B cell (primary cell): ENCODE results near the gene AFAP1L1. TPM values are rescaled to one million over a fixed set of nuclear protein-coding genes. Genes with fewer than 3 reads are reported as not detected.
A peak's percentile ranks its signal among the peaks of the same experiment; 100 is the strongest.

ENCODE experiments used
- ATAC-seq: fragments of 200-7000 bp; cut with Tn5 transposase; one replicate; pipeline ENCODE4 v1.10.0; 2021; ENCODE audit warnings: low read depth, mild to moderate bottlenecking, moderate number of reproducible peaks, moderate library complexity
- CTCF ChIA-PET: fragments of 350-600 bp; sonication (Branson Sonifier 250); formaldehyde crosslinking; loops from one replicate; lab custom pipeline; 2021; ENCODE audit warnings: antibody characterized with exemption, inconsistent platforms; lab: Charles Lee
- POLR2A ChIA-PET: fragments of 350-600 bp; sonication (Branson Sonifier 250); formaldehyde crosslinking; loops from one replicate; lab custom pipeline; 2021; ENCODE audit warnings: antibody characterized with exemption; lab: Charles Lee
- DNase-seq: peaks from one replicate; pipeline ENCODE4 v3.0.0; 2013
- H2AFZ ChIP-seq: 2 replicates; pipeline ENCODE4 v1.6.1; 2012; ENCODE audit warnings: mild to moderate bottlenecking, low read depth, low read length; ENCODE audit not compliant: insufficient read depth, poor library complexity, severe bottlenecking
- H3K27ac ChIP-seq, 2 donors: 1 replicate in 1 of 2; 2 replicates in 1 of 2; pipeline ENCODE4 v1.5.1; 2012 to 2013; ENCODE audit warnings: low read length in 2 of 2, mild to moderate bottlenecking in 2 of 2, moderate library complexity in 1 of 2
- H3K27me3 ChIP-seq, 4 experiments: fragments of 200-600 bp in 1 of 4; sonication (generic) in 1 of 4; replicated peaks in 1 of 4; 1 replicate in 2 of 4; 2 replicates in 2 of 4; pipeline versions ENCODE4 v1.6.1 to v1.7.0; 2013 to 2016; ENCODE audit warnings: low read length in 3 of 4, mild to moderate bottlenecking in 2 of 4, mixed read lengths in 1 of 4, moderate library complexity in 1 of 4; ENCODE audit not compliant: insufficient read depth in 4 of 4, control insufficient read depth in 3 of 4; ENCODE audit errors: control extremely low read depth in 1 of 4
- H3K36me3 ChIP-seq, 2 experiments: replicated peaks in 1 of 2; 1 replicate in 1 of 2; 2 replicates in 1 of 2; pipeline versions ENCODE4 v1.6.1 to v1.7.1; 2013; ENCODE audit warnings: low read length in 1 of 2; ENCODE audit not compliant: insufficient read depth in 2 of 2, control insufficient read depth in 1 of 2; ENCODE audit errors: control extremely low read depth in 1 of 2, extremely low read depth in 1 of 2
- H3K4me1 ChIP-seq, 2 donors: fragments of 200-600 bp in 1 of 2; sonication (generic) in 1 of 2; 1 replicate in 1 of 2; 2 replicates in 1 of 2; pipeline versions ENCODE4 v1.5.1 to v1.6.1; 2013 to 2017; ENCODE audit warnings: low read length in 2 of 2; ENCODE audit not compliant: control insufficient read depth in 2 of 2, insufficient read depth in 2 of 2
- H3K4me2 ChIP-seq: replicated peaks from 2 replicates; pipeline ENCODE3; 2012; ENCODE audit warnings: mild to moderate bottlenecking, low read depth, low read length; ENCODE audit not compliant: poor library complexity, severe bottlenecking
- H3K4me3 ChIP-seq, 5 experiments: fragments of 200-600 bp in 1 of 5; sonication (generic) in 1 of 5; 1 replicate in 3 of 5; 2 replicates in 2 of 5; pipeline versions ENCODE4 v1.5.1 to v1.7.0; 2011 to 2016; ENCODE audit warnings: low read length in 4 of 5, mild to moderate bottlenecking in 4 of 5, low read depth in 2 of 5, control low read depth in 1 of 5, moderate library complexity in 1 of 5; ENCODE audit not compliant: insufficient read depth in 1 of 5; ENCODE audit errors: control extremely low read depth in 1 of 5, extremely low read depth in 1 of 5
- H3K79me2 ChIP-seq: fragments of 200-600 bp; sonication (generic); one replicate; pipeline ENCODE4 v1.6.0; 2016; ENCODE audit warnings: low read length; ENCODE audit not compliant: control insufficient read depth, insufficient read depth
- H3K9ac ChIP-seq: fragments of 200-600 bp; sonication (generic); 2 replicates; pipeline ENCODE4 v1.6.1; 2017; ENCODE audit warnings: mild to moderate bottlenecking, low read length, moderate library complexity
- H3K9me3 ChIP-seq, 3 donors: one replicate each; pipeline versions ENCODE4 v1.6.1 to v1.7.1; 2013; ENCODE audit warnings: low read length in 2 of 3; ENCODE audit not compliant: control insufficient read depth in 2 of 3, insufficient read depth in 1 of 3; ENCODE audit errors: control extremely low read depth in 1 of 3
- H4K20me1 ChIP-seq: 2 replicates; pipeline ENCODE4 v1.6.0; 2012; ENCODE audit warnings: mild to moderate bottlenecking, low read length; ENCODE audit not compliant: insufficient read depth, control insufficient read depth, poor library complexity, severe bottlenecking
- H3K27ac Mint-ChIP-seq: one replicate; pipeline ENCODE4 v1.8.0; 2021; ENCODE audit warnings: mixed read lengths
- H3K27me3 Mint-ChIP-seq: one replicate; pipeline ENCODE4 v1.8.0; 2021; ENCODE audit warnings: mixed read lengths
- H3K4me1 Mint-ChIP-seq: one replicate; pipeline ENCODE4 v1.8.0; 2021; ENCODE audit warnings: mixed read lengths
- H3K4me3 Mint-ChIP-seq: one replicate; pipeline ENCODE4 v1.8.0; 2021; ENCODE audit warnings: mixed read lengths
- H3K9me3 Mint-ChIP-seq: one replicate; pipeline ENCODE4 v1.8.0; 2022; ENCODE audit warnings: mixed read lengths; ENCODE audit not compliant: insufficient read depth
- EZH2 ChIP-seq: IDR thresholded peaks from 2 replicates; pipeline ENCODE4 v1.6.1; 2012; ENCODE audit warnings: borderline replicate concordance, low read depth, mild to moderate bottlenecking, moderate library complexity, low read length; ENCODE audit not compliant: insufficient read depth, poor library complexity, severe bottlenecking
- WGBS: methylation state at CpG from one replicate; pipeline ENCODE4 v1.1.5; 2013; ENCODE audit warnings: missing lambda C conversion rate; ENCODE audit not compliant: insufficient coverage; 5-methylcytosine and 5-hydroxymethylcytosine counted together
- intact Hi-C: fragments of 100-400 bp; cut with micrococcal nuclease; formaldehyde crosslinking; loops from one replicate; pipeline ENCODE4 v1.10.0; 2022
- polyA plus RNA-seq: library from polyadenylated mRNA; depleted of rRNA; stranded (reverse); fragments of >200 nt; gene quantifications from 2 replicates; pipeline ENCODE4 v1.2.3, GENCODE V29; 2012
- total RNA-seq, 2 donors: library from RNA; stranded (reverse); fragments of 120-200 nt in 1 of 2; gene quantifications; 1 replicate in 1 of 2; 2 replicates in 1 of 2; pipeline versions ENCODE4 v1.2.3 to v1.2.4, GENCODE V29; 2013 to 2022
- TF ChIP-seq, protein P1 (sequence below): fragments of 200-600 bp; IDR thresholded peaks from one replicate; pipeline ENCODE4 v1.8.0; 2022; ENCODE audit warnings: antibody characterized with exemption, mild to moderate bottlenecking

Gene AFAP1L1
- total and polyA plus RNA-seq, 2 donors (not counting 1 experiment from before 2014, with no cell fraction given), result not detected

GRCh38 chr5:149285153-149285552 is 13.5 kb downstream of the AFAP1L1 start:
- H3K4me1 Mint-ChIP-seq, result no peaks in the 10 kb centered on the region
- peaks cover 0 to 4% (median 2%) of the 10 kb centered on the region in 4 experiments for H3K27me3 ChIP-seq
- TF ChIP-seq, protein P1, sequence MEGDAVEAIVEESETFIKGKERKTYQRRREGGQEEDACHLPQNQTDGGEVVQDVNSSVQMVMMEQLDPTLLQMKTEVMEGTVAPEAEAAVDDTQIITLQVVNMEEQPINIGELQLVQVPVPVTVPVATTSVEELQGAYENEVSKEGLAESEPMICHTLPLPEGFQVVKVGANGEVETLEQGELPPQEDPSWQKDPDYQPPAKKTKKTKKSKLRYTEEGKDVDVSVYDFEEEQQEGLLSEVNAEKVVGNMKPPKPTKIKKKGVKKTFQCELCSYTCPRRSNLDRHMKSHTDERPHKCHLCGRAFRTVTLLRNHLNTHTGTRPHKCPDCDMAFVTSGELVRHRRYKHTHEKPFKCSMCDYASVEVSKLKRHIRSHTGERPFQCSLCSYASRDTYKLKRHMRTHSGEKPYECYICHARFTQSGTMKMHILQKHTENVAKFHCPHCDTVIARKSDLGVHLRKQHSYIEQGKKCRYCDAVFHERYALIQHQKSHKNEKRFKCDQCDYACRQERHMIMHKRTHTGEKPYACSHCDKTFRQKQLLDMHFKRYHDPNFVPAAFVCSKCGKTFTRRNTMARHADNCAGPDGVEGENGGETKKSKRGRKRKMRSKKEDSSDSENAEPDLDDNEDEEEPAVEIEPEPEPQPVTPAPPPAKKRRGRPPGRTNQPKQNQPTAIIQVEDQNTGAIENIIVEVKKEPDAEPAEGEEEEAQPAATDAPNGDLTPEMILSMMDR, result no peak
- TF ChIP-seq EZH2, result no peak
- H3K4me2 ChIP-seq, result no peak overlapping the region
- H3K4me3 Mint-ChIP-seq, result no peak overlapping the region
- H3K27me3 Mint-ChIP-seq, result peaks cover 7% of the 10 kb centered on the region
- H3K4me1 ChIP-seq, result no peaks in the 10 kb centered on the region
- no peaks in the 10 kb centered on the region for H3K9me3 Mint-ChIP-seq
- H3K27ac ChIP-seq, result no peak overlapping the region
- H4K20me1 ChIP-seq, result no peaks in the 10 kb centered on the region
- no peak for ATAC-seq
- no peak overlapping the region for H2AFZ ChIP-seq
- ChIA-PET CTCF (no interaction called here), POLR2A (no interaction called here)
- H3K27ac Mint-ChIP-seq, result no peak overlapping the region
- DNase-seq, result no peak
- intact Hi-C loops, result no loop called here
- H3K9ac ChIP-seq, result no peak overlapping the region
- no peaks in the 10 kb centered on the region for H3K36me3 ChIP-seq
- no peak overlapping the region for H3K4me3 ChIP-seq
- WGBS, result 100% methylated on average over 1 of the region's 1 CpG
- H3K9me3 ChIP-seq, result peaks cover 0 to 3% (median 0%) of the 10 kb centered on the region in 3 donors
- H3K79me2 ChIP-seq, result no peaks in the 10 kb centered on the region

DNA sequence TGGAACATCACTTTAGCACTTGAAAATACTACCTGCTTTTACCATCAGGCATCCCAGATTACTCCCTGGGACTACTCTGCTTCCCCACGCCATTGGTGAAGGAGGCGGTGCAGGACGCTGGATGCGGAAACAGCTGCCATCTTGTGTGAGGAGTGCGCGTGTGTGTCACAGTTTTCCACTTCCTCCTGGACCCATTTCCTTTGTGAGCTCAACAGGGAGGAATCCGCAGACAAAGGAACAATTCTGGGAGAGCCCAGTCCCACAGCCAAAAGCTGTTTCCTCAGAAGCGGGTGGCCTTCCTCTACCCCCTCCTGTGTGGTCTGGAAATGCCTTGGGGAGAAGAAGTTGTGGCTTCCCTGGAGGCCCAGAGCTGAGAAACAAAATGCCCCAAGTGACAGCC is 16.8 kb downstream of the AFAP1L1 start:
- intact Hi-C loops, result no loop called here
- H3K9me3 ChIP-seq, result peaks cover 0 to 3% (median 0%) of the 10 kb centered on the region in 3 donors
- no peak overlapping the region for H3K4me3 ChIP-seq
- Mint-ChIP-seq H3K27me3 (no peaks in the 10 kb centered on the region), H3K9me3 (no peaks in the 10 kb centered on the region), H3K27ac (no peak overlapping the region), H3K4me3 (no peak overlapping the region), H3K4me1 (no peaks in the 10 kb centered on the region)
- H3K27me3 ChIP-seq, result no peaks in the 10 kb centered on the region
- H3K79me2 ChIP-seq, result no peaks in the 10 kb centered on the region
- no peaks in the 10 kb centered on the region for H3K36me3 ChIP-seq
- TF ChIP-seq EZH2, result no peak
- TF ChIP-seq, protein P1, result no peak
- WGBS, result 67% methylated on average over 3 of the region's 8 CpGs
- peak overlapping the region; percentile 46 for H2AFZ ChIP-seq
- H3K4me1 ChIP-seq, result no peaks in the 10 kb centered on the region
- ChIA-PET POLR2A (no interaction called here), CTCF (no interaction called here)
- no peak for ATAC-seq
- no peak overlapping the region for H3K4me2 ChIP-seq
- no peak overlapping the region for H3K27ac ChIP-seq
- no peak overlapping the region for H3K9ac ChIP-seq
- no peaks in the 10 kb centered on the region for H4K20me1 ChIP-seq
- no peak for DNase-seq
